SK-N-SH (cell line): ENCODE data around the gene JKAMP.

Experiments used
- CHD2 ChIP-seq: fragments of 150-350 bp; IDR thresholded peaks from 2 replicates; pipeline ENCODE4 v1.6.1; 2018; ENCODE audit warnings: low read length; ENCODE audit not compliant: partially characterized antibody
- EP300 ChIP-seq, 2 experiments: IDR thresholded peaks; 2 replicates each; pipeline versions ENCODE4 v1.4.0 to v1.6.1; 2012; ENCODE audit warnings: borderline replicate concordance in 1 of 2, low read depth in 1 of 2, low read length in 1 of 2
- FOXM1 ChIP-seq: IDR thresholded peaks from 2 replicates; pipeline ENCODE4 v1.4.0; 2012; ENCODE audit warnings: low read depth, mild to moderate bottlenecking
- GATA2 ChIP-seq: sonication (generic); formaldehyde crosslinking; IDR thresholded peaks from 2 replicates; pipeline ENCODE4 v1.5.0; 2020; ENCODE audit warnings: mild to moderate bottlenecking, missing genetic modification reagents
- JUND ChIP-seq: IDR thresholded peaks from 2 replicates; pipeline ENCODE4 v1.4.0; 2012
- POLR2AphosphoS5 ChIP-seq: IDR thresholded peaks from 2 replicates; pipeline ENCODE4 v1.6.1; 2012; ENCODE audit warnings: low read depth, low read length
- RFX5 ChIP-seq: IDR thresholded peaks from 2 replicates; pipeline ENCODE4 v1.6.1; 2012; ENCODE audit warnings: mild to moderate bottlenecking, improper control_type of control experiment, low read length
- RXRA ChIP-seq: IDR thresholded peaks from 2 replicates; pipeline ENCODE4 v1.4.0; 2012; ENCODE audit warnings: low read depth, mild to moderate bottlenecking, borderline replicate concordance
- SIN3A ChIP-seq: IDR thresholded peaks from 2 replicates; pipeline ENCODE4 v1.6.1; 2012; ENCODE audit warnings: low read depth, mild to moderate bottlenecking, low read length, moderate library complexity, borderline replicate concordance
- YY1 ChIP-seq: IDR thresholded peaks from 2 replicates; pipeline ENCODE4 v1.4.0; 2012; ENCODE audit warnings: low read depth, mild to moderate bottlenecking
- TF ChIP-seq, protein P1 (sequence below): fragments of 200-600 bp; sonication (generic); IDR thresholded peaks from 2 replicates; pipeline ENCODE4 v1.6.1; 2017; ENCODE audit warnings: antibody characterized with exemption, mild to moderate bottlenecking, moderate library complexity
- TF ChIP-seq, protein P2 (sequence below): fragments of 150-350 bp; IDR thresholded peaks from 2 replicates; pipeline ENCODE4 v1.6.1; 2017; ENCODE audit warnings: antibody characterized with exemption, low read length, low read depth, borderline replicate concordance

DNA sequence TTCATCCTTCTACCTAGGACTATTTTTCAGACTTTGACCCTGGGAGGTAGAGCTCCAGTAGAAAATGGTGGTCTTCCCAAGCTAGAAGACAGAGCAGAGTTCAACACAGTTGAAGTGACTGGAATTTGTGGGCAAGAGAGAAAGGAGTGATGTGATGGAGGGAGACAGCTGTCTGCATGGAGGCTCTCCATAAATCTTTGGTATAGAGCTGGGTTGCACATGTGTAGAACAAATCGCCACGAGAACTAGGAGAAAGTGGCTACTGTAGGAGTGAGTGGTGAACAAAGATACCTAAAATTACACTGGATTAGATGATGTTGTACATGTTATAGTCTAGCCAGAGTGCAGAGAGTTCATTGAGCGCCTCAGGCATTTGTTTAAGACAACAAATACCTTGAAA lies 33.6 kb upstream of the JKAMP start:
- no peak for TF ChIP-seq RXRA
- TF ChIP-seq, protein P1, sequence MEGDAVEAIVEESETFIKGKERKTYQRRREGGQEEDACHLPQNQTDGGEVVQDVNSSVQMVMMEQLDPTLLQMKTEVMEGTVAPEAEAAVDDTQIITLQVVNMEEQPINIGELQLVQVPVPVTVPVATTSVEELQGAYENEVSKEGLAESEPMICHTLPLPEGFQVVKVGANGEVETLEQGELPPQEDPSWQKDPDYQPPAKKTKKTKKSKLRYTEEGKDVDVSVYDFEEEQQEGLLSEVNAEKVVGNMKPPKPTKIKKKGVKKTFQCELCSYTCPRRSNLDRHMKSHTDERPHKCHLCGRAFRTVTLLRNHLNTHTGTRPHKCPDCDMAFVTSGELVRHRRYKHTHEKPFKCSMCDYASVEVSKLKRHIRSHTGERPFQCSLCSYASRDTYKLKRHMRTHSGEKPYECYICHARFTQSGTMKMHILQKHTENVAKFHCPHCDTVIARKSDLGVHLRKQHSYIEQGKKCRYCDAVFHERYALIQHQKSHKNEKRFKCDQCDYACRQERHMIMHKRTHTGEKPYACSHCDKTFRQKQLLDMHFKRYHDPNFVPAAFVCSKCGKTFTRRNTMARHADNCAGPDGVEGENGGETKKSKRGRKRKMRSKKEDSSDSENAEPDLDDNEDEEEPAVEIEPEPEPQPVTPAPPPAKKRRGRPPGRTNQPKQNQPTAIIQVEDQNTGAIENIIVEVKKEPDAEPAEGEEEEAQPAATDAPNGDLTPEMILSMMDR = no peak
- no peak for TF ChIP-seq POLR2AphosphoS5
- TF ChIP-seq, protein P2, sequence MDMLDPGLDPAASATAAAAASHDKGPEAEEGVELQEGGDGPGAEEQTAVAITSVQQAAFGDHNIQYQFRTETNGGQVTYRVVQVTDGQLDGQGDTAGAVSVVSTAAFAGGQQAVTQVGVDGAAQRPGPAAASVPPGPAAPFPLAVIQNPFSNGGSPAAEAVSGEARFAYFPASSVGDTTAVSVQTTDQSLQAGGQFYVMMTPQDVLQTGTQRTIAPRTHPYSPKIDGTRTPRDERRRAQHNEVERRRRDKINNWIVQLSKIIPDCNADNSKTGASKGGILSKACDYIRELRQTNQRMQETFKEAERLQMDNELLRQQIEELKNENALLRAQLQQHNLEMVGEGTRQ = no peak
- TF ChIP-seq JUND = no peak
- no peak for TF ChIP-seq RFX5
- TF ChIP-seq EP300 (IDR thresholded peaks at IDR 0.05; ENCODE audit: borderline replicate concordance in 1 of 2, low read depth in 1 of 2, low read length in 1 of 2) = no peak
- no peak for TF ChIP-seq YY1
- no peak for TF ChIP-seq SIN3A
- no peak for TF ChIP-seq FOXM1
- TF ChIP-seq CHD2 = no peak
- TF ChIP-seq GATA2 (CRISPR knock-in tag) = no peak
